Heart right ventricle (tissue), 16 donors: ENCODE measurements around the gene CHST5. TPM values are rescaled to one million over a fixed set of nuclear protein-coding genes. Genes with fewer than 3 reads are reported as not detected.

Experiments
- ATAC-seq, 8 donors: fragments of 200-7000 bp; cut with Tn5 transposase; one replicate each; pipeline ENCODE4 v1.9.1; 2020; ENCODE audit warnings: mild to moderate bottlenecking in 8 of 8, moderate library complexity in 8 of 8, moderate number of reproducible peaks in 1 of 8
- DNase-seq, 2 donors: peaks; one replicate each; pipeline ENCODE4 v3.0.0-alpha.2; 2020
- H3K27ac ChIP-seq, 10 donors: fragments of 200-600 bp; sonication (generic) in 2 of 10; one replicate each; pipeline versions ENCODE4 v1.5.0 to v1.8.0; 2020 to 2022; ENCODE audit warnings: mild to moderate bottlenecking in 3 of 10
- H3K27me3 ChIP-seq, 7 donors: fragments of 200-600 bp; one replicate each; pipeline ENCODE4 v1.8.0; 2021 to 2022; ENCODE audit warnings: mild to moderate bottlenecking in 2 of 7
- H3K36me3 ChIP-seq, 9 donors: fragments of 200-600 bp; sonication (generic) in 1 of 9; one replicate each; pipeline versions ENCODE4 v1.5.0 to v1.8.0; 2020 to 2022; ENCODE audit warnings: mild to moderate bottlenecking in 2 of 9
- H3K4me1 ChIP-seq, 9 donors: fragments of 200-600 bp; sonication (generic) in 1 of 9; one replicate each; pipeline versions ENCODE4 v1.5.0 to v1.8.0; 2020 to 2022; ENCODE audit warnings: mild to moderate bottlenecking in 4 of 9
- H3K4me3 ChIP-seq, 10 donors: fragments of 200-600 bp; sonication (generic) in 2 of 10; one replicate each; pipeline versions ENCODE4 v1.5.0 to v1.8.0; 2020 to 2022; ENCODE audit warnings: mild to moderate bottlenecking in 7 of 10, moderate library complexity in 2 of 10
- H3K9me3 ChIP-seq, 11 donors: fragments of 200-600 bp in 10 of 11; sonication (generic) in 2 of 11; one replicate each; pipeline versions ENCODE4 v1.5.0 to v1.8.0; 2013 to 2022; ENCODE audit warnings: mild to moderate bottlenecking in 2 of 11, control low read depth in 1 of 11, moderate library complexity in 1 of 11
- CTCF ChIP-seq, 9 donors: fragments of 200-600 bp; sonication (generic) in 2 of 9; IDR thresholded peaks; one replicate each; pipeline versions ENCODE4 v1.5.0 to v1.8.0; 2021 to 2022; ENCODE audit warnings: antibody characterized with exemption in 9 of 9, mild to moderate bottlenecking in 5 of 9, moderate library complexity in 1 of 9
- WGBS, 2 donors: extraction: QIAGEN DNeasy Blood & Tissue Kit; methylation state at CpG; one replicate each; pipeline ENCODE4 v1.1.7; 2013; ENCODE audit warnings: inconsistent platforms in 1 of 2; 5-methylcytosine and 5-hydroxymethylcytosine counted together
- intact Hi-C, 10 donors: fragments of 100-400 bp; cut with DNase I; formaldehyde crosslinking; loops; one replicate each; pipeline versions ENCODE4 v1.11.1 to v1.14.2; 2022
- polyA plus RNA-seq, 2 donors: library from polyadenylated mRNA; stranded (reverse); fragments of 200-250 nt; gene quantifications; one replicate each; pipeline ENCODE4 v1.2.3, GENCODE V29; 2013
- total RNA-seq, 10 donors: library from RNA; stranded (reverse); fragmentation: NEBNext Ultra II Directional in 3 of 10; extraction: Animal tissue kit (Norgen Biotek cat#: 25700) in 3 of 10; gene quantifications; one replicate each; pipeline versions ENCODE4 v1.2.1 to v1.2.4, GENCODE V29; 2021 to 2023
- donor health status: Arrhythmogenic right ventricular cardiomyopathy.
- donor health status: ischemic (EF 13 %, LVEDD 7.1; RV severe dilation, severe dysfunction).
- donor health status: healthy with polysubstance abuse.
- donor health status: DM: no; HTN: yes; CAD: no.
- donor health status: DM: no; HTN: no; CAD: no.
- donor health status: ischemic (EF 25% LVEDD 6.9; RV normal size, moderate dysfunction).
- donor health status: ischemic (EF 25% LVEDD 5.7; RV mildly dilated, moderate dysfunction).
- donor health status: healthy.
- donor health status: DM: yes; HTN: yes; CAD: no.
- donor health status: Ischemic cardiomyopathy.
- donor health status: ischemic (EF 35%, LVEDD 5.7; RV mildly dilated, moderate dysfunction).
- donor health status: nonischemic (EF 11% LVEDD 7.7; RV severe dilation, severe dysfunction).
- donor health status: DM: yes; HTN: yes; CAD: no.
- donor health status: PGD.
- donor health status: ischemic (EF 29% LVEDD 5.4; RV normal size, mild dysfunction).
- donor health status: nonischemic (EF 23%, LVEDD 6.1; RV moderate dilation, normal function).

The CHST5 gene
- total and polyA plus RNA-seq, 12 donors, result 0.08 to 1.4 (median 0.48) TPM; not detected in 1

- Histone ChIP-seq H3K27me3 (no peaks in the 10 kb centered on the region), H3K9me3 (no peaks in the 10 kb centered on the region), H3K27ac (no peak overlapping the region), H3K36me3 (peaks cover 0 to 28% (median 0%) of the 10 kb centered on the region in 9 donors), H3K4me3 (no peak overlapping the region), H3K4me1 (peaks cover 0 to 13% (median 4%) of the 10 kb centered on the region in 9 donors)
- intact Hi-C loops, result loop anchor here in 1 of 10 donors (10.0 kb wide), 1 partner anchor 63 kb away; no protein-coding TSS in a partner anchor
- no peak for DNase-seq
- no peak for ATAC-seq
- WGBS, 2 donors, result 90 to 95% methylated on average over 4 of the region's 4 CpGs
- no peak for TF ChIP-seq CTCF (IDR thresholded peaks at IDR 0.05)
These were observed 1.9 kb upstream of the CHST5 start for GRCh38 chr16:75537776-75538175.

- Histone ChIP-seq H3K9me3 (no peaks in the 10 kb centered on the region), H3K27me3 (no peaks in the 10 kb centered on the region), H3K36me3 (peaks cover 0 to 4% (median 0%) of the 10 kb centered on the region in 9 donors), H3K4me3 (peak overlapping the region in 1 of 10 donors; percentile 11), H3K27ac (no peak overlapping the region), H3K4me1 (peaks cover 0 to 11% (median 4%) of the 10 kb centered on the region in 9 donors)
- no peak for DNase-seq
- no peak for ATAC-seq
- intact Hi-C loops, result loop anchor here in 1 of 10 donors (10.0 kb wide), 1 partner anchor 61 kb away; no protein-coding TSS in a partner anchor
- WGBS, 2 donors, result 67 to 69% methylated on average over 34 of the region's 34 CpGs
- TF ChIP-seq CTCF (IDR thresholded peaks at IDR 0.05), result no peak
These were observed 581 bp downstream of the CHST5 start for GRCh38 chr16:75535211-75535843.

GRCh38 chr16:75534560-75535205, 1.2 kb downstream of the CHST5 start:
- intact Hi-C loops, result loop anchor here in 1 of 10 donors (10.0 kb wide), 1 partner anchor 60 kb away; no protein-coding TSS in a partner anchor
- WGBS, 2 donors, result 83 to 87% methylated on average over 19 of the region's 19 CpGs
- H3K27me3 ChIP-seq, result no peaks in the 10 kb centered on the region
- H3K9me3 ChIP-seq, result no peaks in the 10 kb centered on the region
- no peak for TF ChIP-seq CTCF (IDR thresholded peaks at IDR 0.05)
- H3K4me3 ChIP-seq, result peak overlapping the region in 1 of 10 donors; percentile 11
- DNase-seq, result no peak
- H3K4me1 ChIP-seq, result peaks cover 0 to 7% (median 4%) of the 10 kb centered on the region in 9 donors
- H3K36me3 ChIP-seq, result no peaks in the 10 kb centered on the region
- ATAC-seq, result no peak
- H3K27ac ChIP-seq, result no peak overlapping the region

- 93 to 94% methylated on average over 2 of the region's 2 CpGs for WGBS, 2 donors
- H3K9me3 ChIP-seq, result no peaks in the 10 kb centered on the region
- no peaks in the 10 kb centered on the region for H3K27me3 ChIP-seq
- no peak overlapping the region for H3K27ac ChIP-seq
- H3K4me1 ChIP-seq, result no peaks in the 10 kb centered on the region
- H3K4me3 ChIP-seq, result no peak overlapping the region
- TF ChIP-seq CTCF (IDR thresholded peaks at IDR 0.05), result no peak
- no peak for ATAC-seq
- intact Hi-C loops, result loop anchor here in 1 of 10 donors (10.0 kb wide), 1 partner anchor 58 kb away; no protein-coding TSS in a partner anchor
- DNase-seq, result no peak
- H3K36me3 ChIP-seq, result no peaks in the 10 kb centered on the region
These were observed 3.1 kb downstream of the CHST5 start for GRCh38 chr16:75532791-75533190.
